Measurements from ENCODE around the gene SRBD1. TPM values are rescaled to one million over a fixed set of nuclear protein-coding genes. Genes with fewer than 3 reads are reported as not detected.

Gene SRBD1
- total RNA-seq, result 9.1 and 15.9 TPM in 2 replicates

GRCh38 chr2:45611020-45611859 is at the start of gene SRBD1:
Gene SRBD1, minus strand, starts transcription at chr2:45611267. Its CDS starts 5,826 bp downstream, at chr2:45605441.

GRCh38 chr2:45651415-45652089 is 40.5 kb upstream of the SRBD1 start, which contains the start of gene PRKCE:
Gene PRKCE, plus strand, starts transcription at chr2:45651675.

Other genes starting within 250 kb of the SRBD1 start
- 12.5 and 12.9 TPM in 2 replicates for gene PRKCE, start 40.4 kb upstream of the SRBD1 start, total RNA-seq

Data from bronchial smooth muscle cell (primary cell).